Measurements from ENCODE around the gene TMEM128.

DNA sequence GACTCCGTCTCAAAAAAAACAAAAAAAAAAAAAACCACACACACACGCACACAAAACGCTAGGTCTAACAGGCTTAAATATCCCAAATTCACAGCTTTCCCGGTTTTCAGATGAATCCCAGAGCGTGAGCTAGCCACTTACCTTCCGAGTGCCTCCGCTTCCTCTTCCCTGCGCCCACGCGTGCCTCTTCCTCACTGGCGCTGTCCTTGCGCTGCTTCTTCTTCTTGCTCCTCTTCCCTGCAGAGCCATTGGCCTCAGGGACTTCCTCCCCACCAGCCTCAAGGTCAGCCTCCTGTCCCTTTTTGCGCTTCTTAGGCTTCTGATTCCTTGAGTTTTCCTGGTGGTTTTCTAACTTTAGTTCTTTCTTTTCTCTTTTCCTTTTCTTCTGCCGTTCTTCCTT, 26.2 kb upstream of the TMEM128 start:
- TF ChIP-seq CTCF (IDR thresholded peaks at IDR 0.05; ENCODE audit: low read depth, low read length) (no peak), EZH2phosphoT487 (IDR thresholded peaks at IDR 0.05; ENCODE audit: low read depth) (no peak)

All from OCI-LY3 (cell line).